Measurements from ENCODE around the gene TMEM256.
"Not testable (repeated sequence)": the region's sequence is repeated elsewhere in the genome, so short reads cannot be mapped to it uniquely, and the experiment has no call there.

TMEM256 gene

DNA sequence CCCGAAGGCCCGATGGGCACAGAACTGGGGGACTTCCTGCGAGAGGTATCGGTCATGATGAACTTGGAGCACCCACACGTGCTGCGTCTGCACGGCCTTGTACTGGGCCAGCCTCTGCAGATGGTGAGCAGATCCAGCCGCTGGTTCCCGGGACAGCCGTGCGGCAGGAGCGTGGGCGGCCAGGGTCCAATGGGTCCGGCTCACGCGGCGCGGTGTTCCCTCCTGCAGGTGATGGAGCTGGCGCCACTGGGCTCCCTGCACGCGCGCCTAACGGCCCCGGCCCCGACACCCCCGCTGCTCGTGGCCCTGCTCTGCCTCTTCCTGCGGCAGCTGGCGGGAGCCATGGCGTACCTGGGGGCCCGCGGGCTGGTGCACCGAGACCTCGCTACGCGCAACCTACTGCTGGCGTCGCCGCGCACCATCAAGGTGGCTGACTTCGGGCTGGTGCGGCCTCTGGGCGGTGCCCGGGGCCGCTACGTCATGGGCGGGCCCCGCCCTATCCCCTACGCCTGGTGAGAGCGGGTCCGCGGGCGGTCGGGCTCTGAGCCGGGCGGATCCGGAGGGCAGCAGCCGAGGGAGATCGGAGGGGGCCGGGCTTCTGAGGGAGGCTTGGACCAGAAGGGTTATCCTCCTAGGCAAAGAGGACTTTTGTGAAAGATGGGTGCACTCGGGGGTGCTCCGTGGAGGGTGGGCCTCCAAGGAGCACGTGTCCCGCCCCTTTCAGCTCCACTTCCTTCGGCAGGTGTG, 20.0 kb downstream of the TMEM256 start:
- Mint-ChIP-seq H3K9me3 (no peaks in the 10 kb centered on the region), H3K27ac (ENCODE audit: low read depth) (peak overlapping the region; percentile 92), H3K27me3 (peaks cover 29% of the 10 kb centered on the region), H3K4me3 (peak overlapping the region; percentile 81), H3K36me3 (ENCODE audit: insufficient read depth) (peaks cover 2% of the 10 kb centered on the region), H3K4me1 (peaks cover 14% of the 10 kb centered on the region)
- ATAC-seq (replicated peaks; ENCODE audit: extremely low read depth, poor library complexity, severe bottlenecking) (peak; percentile 96), DNase-seq (ENCODE audit: low spot score in 2 of 2) (peak; percentile 65 to 69)

DNA sequence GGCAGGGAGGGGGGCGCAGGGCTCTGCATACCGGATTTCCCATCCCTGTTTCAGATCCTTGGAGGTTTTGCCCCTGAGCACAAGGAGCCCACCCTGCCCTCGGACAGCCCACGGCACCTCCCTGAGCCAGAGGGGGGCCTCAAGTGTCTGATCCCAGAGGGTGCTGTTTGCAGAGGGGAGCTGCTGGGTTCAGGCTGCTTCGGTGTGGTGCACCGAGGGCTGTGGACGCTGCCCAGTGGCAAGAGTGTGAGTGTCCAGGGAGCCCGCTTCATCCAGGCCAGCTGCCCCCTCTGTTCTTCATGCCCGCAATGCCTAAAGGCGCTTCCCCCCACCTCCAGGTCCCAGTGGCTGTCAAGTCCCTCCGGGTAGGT, 20.5 kb downstream of the TMEM256 start:
- H3K4me1 Mint-ChIP-seq = peaks cover 14% of the 10 kb centered on the region
- ATAC-seq (replicated peaks; ENCODE audit: extremely low read depth, poor library complexity, severe bottlenecking) (no peak), DNase-seq (ENCODE audit: low spot score in 2 of 2) (no peak)
- H3K27me3 Mint-ChIP-seq = peaks cover 31% of the 10 kb centered on the region
- H3K9me3 Mint-ChIP-seq = no peaks in the 10 kb centered on the region
- H3K36me3 Mint-ChIP-seq (ENCODE audit: insufficient read depth) = peaks cover under 1% of the 10 kb centered on the region
- H3K27ac Mint-ChIP-seq (ENCODE audit: low read depth) = no peak overlapping the region
- H3K4me3 Mint-ChIP-seq = peak overlapping the region; percentile 81

GRCh38 chr17:7382901-7383300, 21.0 kb downstream of the TMEM256 start:
- Mint-ChIP-seq H3K9me3 (no peaks in the 10 kb centered on the region), H3K27me3 (peaks cover 31% of the 10 kb centered on the region), H3K36me3 (ENCODE audit: insufficient read depth) (no peaks in the 10 kb centered on the region), H3K4me1 (peaks cover 14% of the 10 kb centered on the region), H3K27ac (ENCODE audit: low read depth) (no peak overlapping the region), H3K4me3 (peak overlapping the region; percentile 81)
- DNase-seq (ENCODE audit: low spot score in 2 of 2) (no peak), ATAC-seq (replicated peaks; ENCODE audit: extremely low read depth, poor library complexity, severe bottlenecking) (no peak)

DNA sequence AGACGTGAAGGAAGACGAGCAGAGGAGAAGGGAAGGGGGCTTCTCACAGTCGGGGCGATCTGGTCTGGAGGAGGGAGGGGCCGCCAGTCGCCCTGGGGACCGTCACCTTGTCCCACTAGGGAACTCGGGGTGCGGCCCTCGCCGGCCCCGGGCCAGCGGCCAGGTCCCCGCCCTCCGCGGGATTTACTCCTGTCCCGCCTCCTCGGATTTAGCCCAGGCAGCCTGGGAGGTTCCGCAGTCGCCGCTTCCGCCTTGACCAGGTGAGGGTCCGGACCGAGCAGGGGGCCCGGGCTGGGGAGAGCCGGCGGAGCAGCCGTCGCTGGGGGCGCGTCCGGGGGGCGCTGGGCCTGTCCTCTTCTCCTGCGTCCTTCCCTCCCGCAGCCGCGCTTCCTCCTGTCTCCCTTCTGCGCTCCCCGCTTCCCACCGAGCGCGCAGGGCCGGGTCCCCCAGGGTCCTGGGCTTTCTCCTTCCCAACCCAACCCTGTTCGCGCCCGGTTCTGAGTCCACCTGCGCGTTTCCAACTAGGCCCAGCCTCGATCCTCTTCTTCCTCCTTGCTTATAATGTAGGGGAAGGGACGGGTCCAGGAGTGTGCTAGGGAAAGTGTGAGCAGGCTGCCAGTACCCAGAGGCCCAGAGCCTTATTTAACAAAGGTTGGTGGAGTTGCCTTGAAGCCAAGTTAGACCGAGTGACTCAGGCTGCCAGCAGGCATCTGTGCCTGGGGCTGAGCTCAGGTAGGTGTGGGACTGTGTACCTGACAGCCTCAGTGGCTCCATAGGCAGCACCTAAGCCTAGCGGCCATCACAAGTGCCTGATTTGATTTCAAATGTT, 22.8 kb downstream of the TMEM256 start, which contains the start of gene TNK1:
Gene TNK1 (plus strand): TSS at position 235 of the 829 bp plus-strand sequence. CDS start 1,838 bp downstream, outside the sequence.
- Mint-ChIP-seq H3K27ac (ENCODE audit: low read depth) (no peak within 1 kb of the TSS), H3K4me3 (no peak within 1 kb of the TSS), H3K4me1 (peaks cover 14% of the 10 kb centered on the region), H3K27me3 (peaks cover 31% of the 10 kb centered on the region), H3K36me3 (ENCODE audit: insufficient read depth) (no peaks in the 10 kb centered on the region), H3K9me3 (no peaks in the 10 kb centered on the region)
- ATAC-seq (replicated peaks; ENCODE audit: extremely low read depth, poor library complexity, severe bottlenecking) = no peak
- DNase-seq (ENCODE audit: low spot score in 2 of 2) = no peak

- H3K27me3 Mint-ChIP-seq = peaks cover 31% of the 10 kb centered on the region
- H3K36me3 Mint-ChIP-seq (ENCODE audit: insufficient read depth) = no peaks in the 10 kb centered on the region
- no peak overlapping the region for H3K27ac Mint-ChIP-seq (ENCODE audit: low read depth)
- no peaks in the 10 kb centered on the region for H3K9me3 Mint-ChIP-seq
- peaks cover 14% of the 10 kb centered on the region for H3K4me1 Mint-ChIP-seq
- no peak for ATAC-seq (replicated peaks; ENCODE audit: extremely low read depth, poor library complexity, severe bottlenecking)
- no peak overlapping the region for H3K4me3 Mint-ChIP-seq
- DNase-seq (ENCODE audit: low spot score in 2 of 2) = no peak
Measured at GRCh38 chr17:7380321-7380720, 23.6 kb downstream of the TMEM256 start.

- Mint-ChIP-seq H3K27me3 (peaks cover 31% of the 10 kb centered on the region), H3K9me3 (no peaks in the 10 kb centered on the region), H3K36me3 (ENCODE audit: insufficient read depth) (no peaks in the 10 kb centered on the region), H3K27ac (ENCODE audit: low read depth) (no peak overlapping the region), H3K4me3 (no peak overlapping the region), H3K4me1 (peaks cover 6% of the 10 kb centered on the region)
- ATAC-seq (replicated peaks; ENCODE audit: extremely low read depth, poor library complexity, severe bottlenecking) (no peak), DNase-seq (ENCODE audit: low spot score in 2 of 2) (no peak)
Measured at GRCh38 chr17:7379134-7379533, 24.8 kb downstream of the TMEM256 start.

DNA sequence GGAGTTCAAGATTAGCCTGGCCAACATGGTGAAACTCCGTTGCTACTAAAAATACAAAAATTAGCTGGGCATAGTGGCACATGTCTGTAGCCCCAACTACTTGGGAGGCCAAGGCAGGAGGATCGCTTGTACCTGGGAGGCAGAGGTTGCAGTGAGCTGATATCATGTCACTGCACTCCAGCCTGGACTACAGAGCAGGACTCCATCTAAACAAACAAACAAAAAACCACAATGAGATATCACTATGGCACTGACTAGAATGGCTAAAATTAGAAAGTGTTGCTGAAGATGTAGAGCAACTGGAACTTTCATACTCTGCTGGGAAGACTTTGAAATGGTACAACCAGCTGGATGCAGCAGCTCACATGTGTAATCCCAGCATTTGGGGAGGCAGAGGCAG, 29.5 kb downstream of the TMEM256 start:
- Mint-ChIP-seq H3K27me3 (peaks cover 7% of the 10 kb centered on the region), H3K4me1 (no peaks in the 10 kb centered on the region), H3K27ac (ENCODE audit: low read depth) (no peak overlapping the region), H3K9me3 (no peaks in the 10 kb centered on the region), H3K36me3 (ENCODE audit: insufficient read depth) (no peaks in the 10 kb centered on the region), H3K4me3 (no peak overlapping the region)
- ATAC-seq (replicated peaks; ENCODE audit: extremely low read depth, poor library complexity, severe bottlenecking) = no peak
- DNase-seq (ENCODE audit: low spot score in 2 of 2) = no peak

GRCh38 chr17:7370853-7371252, 33.0 kb downstream of the TMEM256 start:
- Mint-ChIP-seq H3K36me3 (ENCODE audit: insufficient read depth) (no peaks in the 10 kb centered on the region), H3K27me3 (no peaks in the 10 kb centered on the region), H3K4me1 (no peaks in the 10 kb centered on the region), H3K4me3 (no peak overlapping the region), H3K9me3 (no peaks in the 10 kb centered on the region), H3K27ac (ENCODE audit: low read depth) (no peak overlapping the region)
- DNase-seq (ENCODE audit: low spot score in 2 of 2) (no peak), ATAC-seq (replicated peaks; ENCODE audit: extremely low read depth, poor library complexity, severe bottlenecking) (no peak)

DNA sequence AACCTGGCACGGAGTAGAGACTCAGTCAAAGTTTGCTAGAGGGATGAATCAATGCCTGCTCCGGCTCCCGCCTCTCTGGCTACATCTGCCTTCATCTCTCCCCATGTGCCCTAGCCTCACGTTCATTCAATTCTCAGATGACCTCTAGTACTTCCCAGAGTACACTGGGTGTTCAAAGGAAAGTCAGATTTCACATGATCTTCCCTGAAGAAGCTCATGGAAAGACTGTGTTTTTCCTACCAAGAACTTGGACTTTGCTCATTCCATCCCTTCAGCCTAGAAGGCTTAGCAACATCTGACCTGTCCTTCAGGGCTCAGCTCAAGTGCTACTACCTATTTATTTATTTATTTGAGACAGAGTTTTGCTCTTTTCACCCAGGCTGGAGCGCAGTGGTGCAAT, 34.1 kb downstream of the TMEM256 start:
- Mint-ChIP-seq H3K9me3 (no peaks in the 10 kb centered on the region), H3K27me3 (no peaks in the 10 kb centered on the region), H3K4me3 (no peak overlapping the region), H3K4me1 (no peaks in the 10 kb centered on the region), H3K36me3 (ENCODE audit: insufficient read depth) (no peaks in the 10 kb centered on the region), H3K27ac (ENCODE audit: low read depth) (no peak overlapping the region)
- no peak for ATAC-seq (replicated peaks; ENCODE audit: extremely low read depth, poor library complexity, severe bottlenecking)
- DNase-seq (ENCODE audit: low spot score in 2 of 2) = no peak

- H3K4me1 Mint-ChIP-seq; H3K4me3 Mint-ChIP-seq; H3K9me3 Mint-ChIP-seq; DNase-seq (ENCODE audit: low spot score in 2 of 2); H3K36me3 Mint-ChIP-seq (ENCODE audit: insufficient read depth); ATAC-seq (replicated peaks; ENCODE audit: extremely low read depth, poor library complexity, severe bottlenecking); H3K27ac Mint-ChIP-seq (ENCODE audit: low read depth); H3K27me3 Mint-ChIP-seq: not testable (repeated sequence)
Measured at GRCh38 chr17:7368599-7368994, 35.3 kb downstream of the TMEM256 start.

GRCh38 chr17:7367918-7368598, 35.8 kb downstream of the TMEM256 start:
- no peak overlapping the region for H3K4me3 Mint-ChIP-seq

GRCh38 chr17:7367083-7367482, 36.8 kb downstream of the TMEM256 start:
- ATAC-seq (replicated peaks; ENCODE audit: extremely low read depth, poor library complexity, severe bottlenecking) (no peak), DNase-seq (ENCODE audit: low spot score in 2 of 2) (no peak)
- no peak overlapping the region for H3K27ac Mint-ChIP-seq (ENCODE audit: low read depth)
- no peak overlapping the region for H3K4me3 Mint-ChIP-seq
- no peaks in the 10 kb centered on the region for H3K36me3 Mint-ChIP-seq (ENCODE audit: insufficient read depth)
- peaks cover 3% of the 10 kb centered on the region for H3K27me3 Mint-ChIP-seq
- no peaks in the 10 kb centered on the region for H3K9me3 Mint-ChIP-seq
- no peaks in the 10 kb centered on the region for H3K4me1 Mint-ChIP-seq

More at GRCh38 chr17:7367918-7368598, 35.8 kb downstream of the TMEM256 start:
- Mint-ChIP-seq H3K9me3 (no peaks in the 10 kb centered on the region), H3K27ac (ENCODE audit: low read depth) (no peak overlapping the region), H3K36me3 (ENCODE audit: insufficient read depth) (no peaks in the 10 kb centered on the region), H3K27me3 (no peaks in the 10 kb centered on the region), H3K4me1 (no peaks in the 10 kb centered on the region)
- no peak for ATAC-seq (replicated peaks; ENCODE audit: extremely low read depth, poor library complexity, severe bottlenecking)
- DNase-seq (ENCODE audit: low spot score in 2 of 2) = no peak

All from central memory CD8-positive, alpha-beta T cell (primary cell).